ENCODE results near the gene FAM43B.

DNA sequence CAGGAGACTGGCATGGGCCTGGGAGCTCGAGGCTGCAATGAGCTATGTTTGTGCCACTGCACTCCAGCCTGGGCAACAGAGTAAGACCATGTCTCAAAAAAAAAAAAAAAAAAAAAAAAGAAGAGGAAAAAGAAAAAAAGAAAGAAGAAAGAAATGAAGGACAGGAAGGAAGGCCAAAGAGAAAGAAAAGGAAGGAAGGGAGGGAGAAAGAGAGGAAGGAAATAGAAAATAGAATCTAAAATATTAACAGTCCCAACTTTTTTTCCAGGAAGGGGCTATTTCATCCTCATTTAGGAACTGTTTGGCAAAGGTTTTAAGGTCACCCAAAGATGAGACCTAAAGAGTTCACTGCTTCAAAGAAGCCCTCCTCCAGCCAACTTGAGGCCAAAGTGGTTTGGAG lies 46.9 kb upstream of the FAM43B start:
- TF ChIP-seq, protein P1, sequence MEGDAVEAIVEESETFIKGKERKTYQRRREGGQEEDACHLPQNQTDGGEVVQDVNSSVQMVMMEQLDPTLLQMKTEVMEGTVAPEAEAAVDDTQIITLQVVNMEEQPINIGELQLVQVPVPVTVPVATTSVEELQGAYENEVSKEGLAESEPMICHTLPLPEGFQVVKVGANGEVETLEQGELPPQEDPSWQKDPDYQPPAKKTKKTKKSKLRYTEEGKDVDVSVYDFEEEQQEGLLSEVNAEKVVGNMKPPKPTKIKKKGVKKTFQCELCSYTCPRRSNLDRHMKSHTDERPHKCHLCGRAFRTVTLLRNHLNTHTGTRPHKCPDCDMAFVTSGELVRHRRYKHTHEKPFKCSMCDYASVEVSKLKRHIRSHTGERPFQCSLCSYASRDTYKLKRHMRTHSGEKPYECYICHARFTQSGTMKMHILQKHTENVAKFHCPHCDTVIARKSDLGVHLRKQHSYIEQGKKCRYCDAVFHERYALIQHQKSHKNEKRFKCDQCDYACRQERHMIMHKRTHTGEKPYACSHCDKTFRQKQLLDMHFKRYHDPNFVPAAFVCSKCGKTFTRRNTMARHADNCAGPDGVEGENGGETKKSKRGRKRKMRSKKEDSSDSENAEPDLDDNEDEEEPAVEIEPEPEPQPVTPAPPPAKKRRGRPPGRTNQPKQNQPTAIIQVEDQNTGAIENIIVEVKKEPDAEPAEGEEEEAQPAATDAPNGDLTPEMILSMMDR (IDR thresholded peaks at IDR 0.05): no peak
- TF ChIP-seq POLR2A (IDR thresholded peaks at IDR 0.05): no peak

All from esophagus squamous epithelium (tissue), 4 donors.